PFSK-1 (cell line): ENCODE data around the gene KIDINS220.

Source experiments
- FOXP2 ChIP-seq: optimal IDR thresholded peaks from 2 replicates; pipeline ENCODE3; 2011; ENCODE audit warnings: borderline replicate concordance, control low read depth, inconsistent platforms; ENCODE audit not compliant: insufficient read depth; ENCODE audit errors: extremely low read length, extremely low read depth
- POLR2AphosphoS5 ChIP-seq: IDR thresholded peaks from 2 replicates; pipeline ENCODE4 v1.6.1; 2012; ENCODE audit warnings: low read depth, mild to moderate bottlenecking, control low read depth, low read length, moderate library complexity
- SIN3A ChIP-seq: IDR thresholded peaks from 2 replicates; pipeline ENCODE4 v1.6.1; 2012; ENCODE audit warnings: mild to moderate bottlenecking, low read length, moderate library complexity, borderline replicate concordance; ENCODE audit not compliant: insufficient read depth
- TAF1 ChIP-seq: IDR thresholded peaks from 2 replicates; pipeline ENCODE4 v1.6.1; 2012; ENCODE audit warnings: low read length, control low read depth, borderline replicate concordance; ENCODE audit not compliant: insufficient read depth
- TF ChIP-seq, protein P1 (sequence below), 2 experiments: IDR thresholded peaks; 2 replicates each; pipeline versions ENCODE4 v1.6.1 to v1.8.0; 2011 to 2012; ENCODE audit warnings: low read depth in 2 of 2, low read length in 2 of 2, control low read depth in 1 of 2, inconsistent platforms in 1 of 2, mild to moderate bottlenecking in 1 of 2, moderate library complexity in 1 of 2; ENCODE audit not compliant: insufficient read depth in 1 of 2

KIDINS220 gene

DNA sequence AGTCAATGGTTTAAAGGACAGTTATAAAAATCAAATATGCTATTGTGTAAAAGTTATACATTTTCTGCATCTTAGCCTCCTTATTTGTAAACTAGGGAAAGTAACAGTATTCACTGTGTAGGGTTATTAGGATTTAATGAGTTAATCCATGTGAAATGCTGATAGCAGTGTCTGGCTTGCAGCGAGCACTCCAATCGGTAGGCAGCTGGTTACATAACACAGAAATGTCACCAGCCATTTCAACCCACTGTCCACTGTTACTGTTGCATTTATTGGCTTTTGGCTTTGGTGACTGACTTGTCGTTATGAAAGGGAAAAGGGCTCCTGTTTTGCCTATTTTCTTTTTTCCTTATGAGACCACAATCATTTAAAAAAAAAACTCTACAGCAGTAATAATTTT, 116.7 kb downstream of the KIDINS220 start:
- TF ChIP-seq TAF1, result no peak
- TF ChIP-seq, protein P1, sequence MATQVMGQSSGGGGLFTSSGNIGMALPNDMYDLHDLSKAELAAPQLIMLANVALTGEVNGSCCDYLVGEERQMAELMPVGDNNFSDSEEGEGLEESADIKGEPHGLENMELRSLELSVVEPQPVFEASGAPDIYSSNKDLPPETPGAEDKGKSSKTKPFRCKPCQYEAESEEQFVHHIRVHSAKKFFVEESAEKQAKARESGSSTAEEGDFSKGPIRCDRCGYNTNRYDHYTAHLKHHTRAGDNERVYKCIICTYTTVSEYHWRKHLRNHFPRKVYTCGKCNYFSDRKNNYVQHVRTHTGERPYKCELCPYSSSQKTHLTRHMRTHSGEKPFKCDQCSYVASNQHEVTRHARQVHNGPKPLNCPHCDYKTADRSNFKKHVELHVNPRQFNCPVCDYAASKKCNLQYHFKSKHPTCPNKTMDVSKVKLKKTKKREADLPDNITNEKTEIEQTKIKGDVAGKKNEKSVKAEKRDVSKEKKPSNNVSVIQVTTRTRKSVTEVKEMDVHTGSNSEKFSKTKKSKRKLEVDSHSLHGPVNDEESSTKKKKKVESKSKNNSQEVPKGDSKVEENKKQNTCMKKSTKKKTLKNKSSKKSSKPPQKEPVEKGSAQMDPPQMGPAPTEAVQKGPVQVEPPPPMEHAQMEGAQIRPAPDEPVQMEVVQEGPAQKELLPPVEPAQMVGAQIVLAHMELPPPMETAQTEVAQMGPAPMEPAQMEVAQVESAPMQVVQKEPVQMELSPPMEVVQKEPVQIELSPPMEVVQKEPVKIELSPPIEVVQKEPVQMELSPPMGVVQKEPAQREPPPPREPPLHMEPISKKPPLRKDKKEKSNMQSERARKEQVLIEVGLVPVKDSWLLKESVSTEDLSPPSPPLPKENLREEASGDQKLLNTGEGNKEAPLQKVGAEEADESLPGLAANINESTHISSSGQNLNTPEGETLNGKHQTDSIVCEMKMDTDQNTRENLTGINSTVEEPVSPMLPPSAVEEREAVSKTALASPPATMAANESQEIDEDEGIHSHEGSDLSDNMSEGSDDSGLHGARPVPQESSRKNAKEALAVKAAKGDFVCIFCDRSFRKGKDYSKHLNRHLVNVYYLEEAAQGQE (IDR thresholded peaks at IDR 0.05; ENCODE audit: insufficient read depth in 1 of 2, low read depth in 2 of 2, low read length in 2 of 2), result no peak
- TF ChIP-seq FOXP2, result no peak

DNA sequence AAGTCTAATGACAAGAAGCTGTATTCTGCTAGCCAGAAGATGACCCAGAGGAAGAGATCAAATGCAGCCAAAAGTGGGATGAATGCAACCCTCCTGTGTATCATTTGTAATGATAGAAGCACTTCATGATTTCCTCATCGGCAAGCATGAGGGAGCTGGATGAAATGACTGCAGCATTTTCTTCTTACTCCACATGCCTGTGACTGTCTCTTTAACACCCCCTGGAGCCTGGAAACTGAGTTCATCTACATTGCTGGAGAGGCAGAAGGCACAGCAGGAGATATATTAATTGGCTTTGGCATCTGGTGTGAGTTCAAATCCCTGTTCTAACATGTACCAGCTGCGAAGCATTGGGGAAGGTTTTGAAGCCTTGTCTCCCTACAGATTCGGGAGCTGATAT, 117.9 kb downstream of the KIDINS220 start:
- TF ChIP-seq SIN3A (no peak), POLR2AphosphoS5 (no peak), TAF1 (no peak), FOXP2 (no peak)
- TF ChIP-seq, protein P1 (IDR thresholded peaks at IDR 0.05; ENCODE audit: insufficient read depth in 1 of 2, low read depth in 2 of 2, low read length in 2 of 2), result no peak

DNA sequence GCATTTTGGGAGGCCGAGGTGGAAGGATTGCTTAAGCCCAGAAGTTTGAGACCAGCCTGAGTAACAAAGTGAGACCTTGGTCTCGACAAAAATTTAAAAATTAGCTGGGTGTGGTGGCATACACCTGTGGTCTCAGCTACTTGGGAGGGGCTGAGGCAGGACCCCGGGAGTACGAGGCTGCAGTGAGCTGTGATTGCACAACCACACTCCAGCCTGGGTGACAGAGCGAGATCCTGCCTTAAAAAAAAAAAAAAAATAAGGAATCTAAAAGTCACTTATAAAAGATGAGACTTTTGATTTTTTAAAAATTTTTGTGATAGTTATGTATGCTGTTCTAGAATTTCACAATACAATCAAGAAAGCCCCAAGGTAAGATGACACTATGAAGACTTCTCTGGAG, 122.4 kb downstream of the KIDINS220 start:
- TF ChIP-seq, protein P1 (IDR thresholded peaks at IDR 0.05; ENCODE audit: insufficient read depth in 1 of 2, low read depth in 2 of 2, low read length in 2 of 2), result no peak
- TF ChIP-seq TAF1, result no peak

DNA sequence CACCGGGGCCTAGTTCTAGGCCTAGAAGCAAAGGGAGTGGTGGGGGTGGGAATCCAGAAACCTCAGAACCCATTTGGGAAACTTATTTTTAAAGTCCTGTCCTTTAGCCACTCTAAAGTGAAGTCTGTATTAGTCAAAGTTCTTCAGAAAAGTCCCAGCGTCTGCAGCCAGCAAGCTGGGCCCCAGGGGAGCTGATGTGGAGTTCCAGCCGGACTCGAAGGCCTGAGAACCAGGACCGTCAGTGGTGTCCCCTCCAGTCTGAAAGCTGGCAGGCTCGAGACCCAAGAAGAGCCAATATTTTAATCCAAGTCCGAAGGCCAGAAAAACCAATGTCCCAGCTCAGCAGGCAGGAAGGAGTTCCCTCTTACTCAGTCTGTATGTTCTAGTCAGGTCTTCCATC, 123.1 kb downstream of the KIDINS220 start:
- TF ChIP-seq POLR2AphosphoS5 (no peak), TAF1 (no peak), FOXP2 (no peak), SIN3A (no peak)
- TF ChIP-seq, protein P1 (IDR thresholded peaks at IDR 0.05; ENCODE audit: insufficient read depth in 1 of 2, low read depth in 2 of 2, low read length in 2 of 2), result no peak

DNA sequence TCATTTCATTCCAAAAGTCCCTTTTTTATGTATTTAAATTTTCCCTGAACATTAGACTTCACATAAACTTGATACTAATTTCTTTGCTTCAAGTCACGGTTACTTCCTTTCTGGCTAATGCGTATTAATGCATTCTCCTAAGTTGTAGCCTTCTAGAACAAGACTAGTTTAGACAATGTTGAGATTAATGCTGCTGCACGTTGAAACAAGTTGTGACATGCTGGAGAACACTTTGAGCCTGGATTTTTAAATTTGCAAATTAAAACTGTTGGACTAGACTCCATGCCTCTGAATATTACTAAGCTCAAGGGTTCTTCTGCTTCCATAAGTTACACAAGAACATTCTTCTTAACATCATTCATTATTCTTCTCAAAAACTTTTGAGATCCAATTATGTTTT, 126.5 kb downstream of the KIDINS220 start:
- no peak for TF ChIP-seq SIN3A
- TF ChIP-seq TAF1, result no peak
- TF ChIP-seq, protein P1 (IDR thresholded peaks at IDR 0.05; ENCODE audit: insufficient read depth in 1 of 2, low read depth in 2 of 2, low read length in 2 of 2), result no peak
- TF ChIP-seq POLR2AphosphoS5, result no peak
- no peak for TF ChIP-seq FOXP2
